Measurements from ENCODE around the gene OXNAD1. TPM values are rescaled to one million over a fixed set of nuclear protein-coding genes. Genes with fewer than 3 reads are reported as not detected.

Gene OXNAD1
- total and polyA plus RNA-seq, 2 of the 13 experiments (the other 11 are each of a cell fraction or from before 2014, with no cell fraction given) = 9.9 to 18.8 TPM

DNA sequence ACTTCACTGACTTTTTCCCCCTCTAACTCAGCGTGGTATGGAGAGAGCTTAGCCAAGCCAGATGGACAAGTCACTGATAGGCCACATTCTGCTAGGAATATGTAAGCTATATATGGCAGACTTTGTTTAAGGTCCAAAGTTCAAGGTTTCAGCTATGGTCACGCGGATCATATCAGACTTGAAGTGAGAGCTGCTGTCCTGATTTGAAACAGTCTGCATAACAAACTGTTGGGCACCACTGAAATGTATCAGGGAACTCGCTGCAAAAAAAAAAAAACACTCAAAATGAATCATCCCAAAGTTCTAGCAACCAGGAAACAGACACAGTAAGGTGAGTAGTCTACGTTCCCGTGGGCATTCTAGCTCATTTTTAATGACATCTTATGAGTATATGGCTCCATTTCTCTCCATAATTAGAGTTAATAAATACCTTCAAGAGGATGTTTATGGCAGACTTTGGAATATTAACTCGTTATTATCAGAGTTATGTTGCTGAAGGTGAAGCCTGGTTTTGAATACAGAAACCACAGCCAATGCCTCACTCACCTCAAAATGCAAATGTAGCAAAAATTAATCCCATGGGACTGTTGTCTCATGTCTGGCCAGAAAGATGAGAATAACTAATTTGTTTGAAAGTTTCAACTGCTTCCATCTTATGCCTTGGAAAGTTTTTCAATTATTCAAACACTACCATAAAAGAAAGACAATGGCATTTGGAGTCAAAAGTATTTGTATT, 12.6 kb upstream of the OXNAD1 start (continued):
- TF ChIP-seq, protein P1, sequence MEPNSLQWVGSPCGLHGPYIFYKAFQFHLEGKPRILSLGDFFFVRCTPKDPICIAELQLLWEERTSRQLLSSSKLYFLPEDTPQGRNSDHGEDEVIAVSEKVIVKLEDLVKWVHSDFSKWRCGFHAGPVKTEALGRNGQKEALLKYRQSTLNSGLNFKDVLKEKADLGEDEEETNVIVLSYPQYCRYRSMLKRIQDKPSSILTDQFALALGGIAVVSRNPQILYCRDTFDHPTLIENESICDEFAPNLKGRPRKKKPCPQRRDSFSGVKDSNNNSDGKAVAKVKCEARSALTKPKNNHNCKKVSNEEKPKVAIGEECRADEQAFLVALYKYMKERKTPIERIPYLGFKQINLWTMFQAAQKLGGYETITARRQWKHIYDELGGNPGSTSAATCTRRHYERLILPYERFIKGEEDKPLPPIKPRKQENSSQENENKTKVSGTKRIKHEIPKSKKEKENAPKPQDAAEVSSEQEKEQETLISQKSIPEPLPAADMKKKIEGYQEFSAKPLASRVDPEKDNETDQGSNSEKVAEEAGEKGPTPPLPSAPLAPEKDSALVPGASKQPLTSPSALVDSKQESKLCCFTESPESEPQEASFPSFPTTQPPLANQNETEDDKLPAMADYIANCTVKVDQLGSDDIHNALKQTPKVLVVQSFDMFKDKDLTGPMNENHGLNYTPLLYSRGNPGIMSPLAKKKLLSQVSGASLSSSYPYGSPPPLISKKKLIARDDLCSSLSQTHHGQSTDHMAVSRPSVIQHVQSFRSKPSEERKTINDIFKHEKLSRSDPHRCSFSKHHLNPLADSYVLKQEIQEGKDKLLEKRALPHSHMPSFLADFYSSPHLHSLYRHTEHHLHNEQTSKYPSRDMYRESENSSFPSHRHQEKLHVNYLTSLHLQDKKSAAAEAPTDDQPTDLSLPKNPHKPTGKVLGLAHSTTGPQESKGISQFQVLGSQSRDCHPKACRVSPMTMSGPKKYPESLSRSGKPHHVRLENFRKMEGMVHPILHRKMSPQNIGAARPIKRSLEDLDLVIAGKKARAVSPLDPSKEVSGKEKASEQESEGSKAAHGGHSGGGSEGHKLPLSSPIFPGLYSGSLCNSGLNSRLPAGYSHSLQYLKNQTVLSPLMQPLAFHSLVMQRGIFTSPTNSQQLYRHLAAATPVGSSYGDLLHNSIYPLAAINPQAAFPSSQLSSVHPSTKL (CRISPR knock-in tag; IDR thresholded peaks at IDR 0.05) = peak; percentile 85
- no peak for TF ChIP-seq ZNF143 (CRISPR knock-in tag; IDR thresholded peaks at IDR 0.05)
- TF ChIP-seq FIP1L1 (IDR thresholded peaks at IDR 0.05; ENCODE audit: borderline replicate concordance, insufficient read depth, low read depth, low read length) = no peak
- TF ChIP-seq EED (CRISPR knock-in tag; IDR thresholded peaks at IDR 0.05) = no peak
- TF ChIP-seq, protein P2, sequence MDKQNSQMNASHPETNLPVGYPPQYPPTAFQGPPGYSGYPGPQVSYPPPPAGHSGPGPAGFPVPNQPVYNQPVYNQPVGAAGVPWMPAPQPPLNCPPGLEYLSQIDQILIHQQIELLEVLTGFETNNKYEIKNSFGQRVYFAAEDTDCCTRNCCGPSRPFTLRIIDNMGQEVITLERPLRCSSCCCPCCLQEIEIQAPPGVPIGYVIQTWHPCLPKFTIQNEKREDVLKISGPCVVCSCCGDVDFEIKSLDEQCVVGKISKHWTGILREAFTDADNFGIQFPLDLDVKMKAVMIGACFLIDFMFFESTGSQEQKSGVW (CRISPR knock-in tag; IDR thresholded peaks at IDR 0.05; ENCODE audit: borderline replicate concordance) = no peak
- TF ChIP-seq TBP (CRISPR knock-in tag; IDR thresholded peaks at IDR 0.05) = no peak
- TF ChIP-seq EHMT2 (IDR thresholded peaks at IDR 0.05; ENCODE audit: borderline replicate concordance, low read depth, low read length) = peak; percentile 59; the same call in 1 of the 2 replicates
- TF ChIP-seq YY1 (IDR thresholded peaks at IDR 0.05; ENCODE audit: insufficient read depth, insufficient replicate concordance, low read depth, low read length) = no peak
- no peak for TF ChIP-seq ZNF614 (CRISPR knock-in tag; IDR thresholded peaks at IDR 0.05; ENCODE audit: borderline replicate concordance)
- no peak; the same call in none of the 2 replicates for TF ChIP-seq ELF3 (CRISPR knock-in tag; IDR thresholded peaks at IDR 0.05)
- TF ChIP-seq ZNF432 (CRISPR knock-in tag; IDR thresholded peaks at IDR 0.05; ENCODE audit: borderline replicate concordance) = no peak
- TF ChIP-seq ZNF3 (CRISPR knock-in tag; IDR thresholded peaks at IDR 0.05) = no peak
- TF ChIP-seq TEAD3 (CRISPR knock-in tag; optimal IDR thresholded peaks at IDR 0.05; ENCODE audit: borderline replicate concordance) = peak; percentile 61
- TF ChIP-seq JUND (CRISPR knock-in tag; IDR thresholded peaks at IDR 0.05) = no peak
- TF ChIP-seq ZNF737 (CRISPR knock-in tag; IDR thresholded peaks at IDR 0.05; ENCODE audit: borderline replicate concordance) = no peak
- TF ChIP-seq NKX3-1 (CRISPR knock-in tag; IDR thresholded peaks at IDR 0.05) = no peak
- no peak for TF ChIP-seq MZF1 (CRISPR knock-in tag; IDR thresholded peaks at IDR 0.05; ENCODE audit: borderline replicate concordance)
- TF ChIP-seq HNF4G (IDR thresholded peaks at IDR 0.05; ENCODE audit: borderline replicate concordance, low read depth, low read length) = peak; percentile 70
- no peak for TF ChIP-seq HNF4G (CRISPR knock-in tag; IDR thresholded peaks at IDR 0.05; ENCODE audit: borderline replicate concordance, low read depth)
- TF ChIP-seq GATAD2A (CRISPR knock-in tag; IDR thresholded peaks at IDR 0.05) = peak; percentile 53
- TF ChIP-seq, protein P3, sequence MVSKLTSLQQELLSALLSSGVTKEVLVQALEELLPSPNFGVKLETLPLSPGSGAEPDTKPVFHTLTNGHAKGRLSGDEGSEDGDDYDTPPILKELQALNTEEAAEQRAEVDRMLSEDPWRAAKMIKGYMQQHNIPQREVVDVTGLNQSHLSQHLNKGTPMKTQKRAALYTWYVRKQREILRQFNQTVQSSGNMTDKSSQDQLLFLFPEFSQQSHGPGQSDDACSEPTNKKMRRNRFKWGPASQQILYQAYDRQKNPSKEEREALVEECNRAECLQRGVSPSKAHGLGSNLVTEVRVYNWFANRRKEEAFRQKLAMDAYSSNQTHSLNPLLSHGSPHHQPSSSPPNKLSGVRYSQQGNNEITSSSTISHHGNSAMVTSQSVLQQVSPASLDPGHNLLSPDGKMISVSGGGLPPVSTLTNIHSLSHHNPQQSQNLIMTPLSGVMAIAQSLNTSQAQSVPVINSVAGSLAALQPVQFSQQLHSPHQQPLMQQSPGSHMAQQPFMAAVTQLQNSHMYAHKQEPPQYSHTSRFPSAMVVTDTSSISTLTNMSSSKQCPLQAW (CRISPR knock-in tag; IDR thresholded peaks at IDR 0.05) = peak; percentile 65; the same call in 1 of the 2 replicates
- TF ChIP-seq ZNF567 (CRISPR knock-in tag; IDR thresholded peaks at IDR 0.05; ENCODE audit: borderline replicate concordance) = no peak

All from HepG2 (cell line).